ENCODE measurements around the gene PARD6G.
"Not testable (repeated sequence)": the region's sequence is repeated elsewhere in the genome, so short reads cannot be mapped to it uniquely, and the experiment has no call there.

Gene PARD6G, protein sequence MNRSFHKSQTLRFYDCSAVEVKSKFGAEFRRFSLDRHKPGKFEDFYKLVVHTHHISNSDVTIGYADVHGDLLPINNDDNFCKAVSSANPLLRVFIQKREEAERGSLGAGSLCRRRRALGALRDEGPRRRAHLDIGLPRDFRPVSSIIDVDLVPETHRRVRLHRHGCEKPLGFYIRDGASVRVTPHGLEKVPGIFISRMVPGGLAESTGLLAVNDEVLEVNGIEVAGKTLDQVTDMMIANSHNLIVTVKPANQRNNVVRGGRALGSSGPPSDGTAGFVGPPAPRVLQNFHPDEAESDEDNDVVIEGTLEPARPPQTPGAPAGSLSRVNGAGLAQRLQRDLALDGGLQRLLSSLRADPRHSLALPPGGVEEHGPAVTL

DNA sequence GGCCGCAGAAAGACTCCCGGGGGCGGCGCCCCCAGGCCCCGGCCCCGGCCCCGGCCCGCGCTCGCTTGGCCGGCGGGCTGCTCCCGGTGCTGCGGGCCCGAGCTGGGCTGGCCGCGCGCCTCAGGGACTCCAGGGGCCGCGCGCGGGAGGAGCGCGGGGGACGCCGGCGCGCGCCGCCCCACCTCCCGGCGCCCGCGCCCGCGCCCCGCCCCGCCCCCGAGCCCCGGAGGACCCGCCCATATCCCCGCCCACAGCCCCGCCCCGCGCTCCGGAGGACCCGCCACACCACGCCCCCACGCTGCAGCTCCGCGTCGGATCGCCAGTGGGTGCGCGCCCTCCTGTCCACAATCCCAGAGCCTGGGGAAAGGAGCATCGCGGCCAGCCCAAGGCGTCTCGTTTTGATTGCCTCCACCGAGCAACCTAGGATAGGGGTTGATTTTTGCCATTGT lies at the start of gene PARD6G:
Gene PARD6G, minus strand, starts transcription at position 122 of the 449 bp plus-strand sequence. CDS start 166 bp downstream, outside the sequence.
- DNase-seq, result peak; percentile 36

DNA sequence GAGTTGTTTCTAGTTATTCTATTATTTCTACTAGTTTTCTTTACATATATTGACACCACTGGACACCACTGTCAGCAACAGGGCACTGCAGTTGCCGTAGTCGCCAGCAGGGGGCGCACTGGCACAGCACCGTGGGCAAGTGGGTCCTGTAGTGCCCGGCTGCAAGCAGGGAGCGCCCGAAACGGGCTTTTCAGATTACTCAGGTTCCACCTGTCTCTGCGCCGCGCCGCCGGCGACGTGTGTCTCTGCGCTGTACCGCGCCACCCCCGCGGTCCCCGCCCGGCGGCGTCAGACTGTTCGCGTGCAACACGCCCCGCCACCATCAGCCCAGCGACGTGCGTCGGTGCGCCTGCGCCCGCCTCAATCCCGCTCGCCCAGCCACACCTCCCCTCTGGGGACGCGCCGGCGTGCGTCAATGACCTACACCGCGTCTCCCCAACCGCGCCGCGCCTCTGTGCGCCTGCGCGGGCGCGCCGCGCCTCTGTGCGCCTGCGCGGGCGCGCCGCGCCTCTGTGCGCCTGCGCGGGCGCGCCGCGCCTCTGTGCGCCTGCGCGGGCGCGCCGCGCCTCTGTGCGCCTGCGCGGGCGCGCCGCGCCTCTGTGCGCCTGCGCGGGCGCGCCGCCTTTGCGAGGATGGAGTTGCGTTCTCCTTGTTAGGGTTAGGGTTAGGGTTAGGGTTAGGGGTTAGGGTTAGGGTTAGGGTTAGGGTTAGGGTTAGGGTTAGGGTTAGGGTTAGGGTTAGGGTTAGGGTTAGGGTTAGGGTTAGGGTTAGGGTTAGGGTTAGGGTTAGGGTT lies 15.1 kb upstream of the PARD6G start:
- not testable (repeated sequence) for DNase-seq

DNA sequence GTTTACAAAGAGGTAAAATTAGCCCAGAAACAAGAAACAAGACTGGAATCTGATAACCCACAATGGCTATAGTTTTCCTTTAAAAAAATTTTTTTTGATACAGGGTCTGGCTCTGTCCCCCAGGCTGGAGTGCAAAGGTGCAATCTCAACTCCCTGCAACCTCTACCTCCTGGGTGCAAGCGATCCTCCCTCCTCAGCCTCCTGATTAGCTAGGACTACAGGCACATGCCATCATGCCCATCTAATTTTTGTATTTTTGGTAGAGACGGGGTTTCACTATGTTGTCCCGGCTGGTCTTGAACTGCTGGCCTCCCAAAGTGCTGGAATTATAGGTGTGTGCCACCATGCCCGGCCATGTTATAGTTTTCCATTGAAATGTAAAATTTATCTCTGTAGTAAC lies 12.3 kb upstream of the PARD6G start:
- DNase-seq, result no peak

DNA sequence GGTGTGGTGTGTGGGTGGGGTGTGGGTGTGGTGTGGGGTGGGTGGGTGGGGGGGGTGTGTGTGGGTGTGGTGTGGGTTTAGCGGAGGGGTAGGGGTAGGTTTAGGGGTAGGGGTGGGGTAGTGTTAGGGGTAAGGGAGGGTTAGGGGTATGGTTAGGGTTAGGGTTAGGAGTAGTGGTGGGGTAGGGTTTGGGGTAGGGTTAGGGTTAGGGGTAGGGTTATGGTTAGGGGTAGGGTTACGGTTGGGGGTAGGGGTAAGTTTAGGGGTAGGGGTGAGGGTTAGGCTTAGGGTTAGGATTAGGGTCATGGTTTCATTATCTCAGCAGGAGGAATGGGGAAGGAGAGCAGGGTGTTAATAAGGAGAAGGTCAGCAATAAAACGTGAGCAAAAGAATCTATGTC lies 11.3 kb upstream of the PARD6G start:
- DNase-seq, result no peak

DNA sequence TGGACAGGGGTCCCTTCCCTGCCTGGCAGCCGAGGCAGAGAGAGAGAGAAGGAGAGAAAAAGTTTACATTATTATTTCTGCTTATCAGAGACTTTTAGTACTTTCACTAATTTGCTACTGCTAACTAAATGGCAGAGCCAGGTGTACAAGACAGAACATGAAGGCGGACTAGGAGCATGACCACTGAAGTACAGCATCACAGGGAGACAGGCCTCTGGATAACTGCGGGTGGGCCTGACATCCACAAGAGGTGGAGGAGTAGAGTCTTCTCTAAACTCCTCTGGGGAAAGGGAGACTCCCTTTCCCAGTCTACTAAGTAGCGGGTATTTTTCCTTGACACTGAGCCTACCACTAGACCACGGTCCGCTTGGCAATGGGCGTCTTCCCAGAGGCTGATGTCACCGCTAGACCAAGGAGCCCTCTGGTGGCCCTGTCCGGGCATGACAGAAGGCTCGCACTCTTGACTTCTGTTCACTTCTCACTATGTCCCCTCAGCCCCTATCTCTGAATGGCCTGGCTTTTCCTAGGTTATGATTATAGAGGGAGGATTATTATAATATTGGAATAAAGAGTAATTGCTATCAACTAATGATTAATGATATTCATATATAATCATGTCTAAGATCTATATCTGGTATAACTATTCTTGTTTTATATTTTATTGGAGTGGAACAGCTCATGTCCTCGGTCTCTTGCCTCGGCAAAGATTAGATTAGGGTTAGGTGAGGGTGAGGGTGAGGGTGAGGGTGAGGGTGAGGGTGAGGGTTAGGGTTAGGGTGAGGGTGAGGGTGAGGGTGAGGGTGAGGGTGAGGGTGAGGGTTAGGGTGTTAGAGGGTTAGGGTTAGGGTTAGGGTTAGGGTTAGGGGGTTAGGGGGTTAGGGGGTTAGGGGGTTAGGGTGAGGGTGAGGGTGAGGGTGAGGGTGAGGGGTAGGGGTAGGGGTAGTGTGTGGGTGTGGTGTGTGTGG lies 10.5 kb upstream of the PARD6G start:
- not testable (repeated sequence) for DNase-seq

DNA sequence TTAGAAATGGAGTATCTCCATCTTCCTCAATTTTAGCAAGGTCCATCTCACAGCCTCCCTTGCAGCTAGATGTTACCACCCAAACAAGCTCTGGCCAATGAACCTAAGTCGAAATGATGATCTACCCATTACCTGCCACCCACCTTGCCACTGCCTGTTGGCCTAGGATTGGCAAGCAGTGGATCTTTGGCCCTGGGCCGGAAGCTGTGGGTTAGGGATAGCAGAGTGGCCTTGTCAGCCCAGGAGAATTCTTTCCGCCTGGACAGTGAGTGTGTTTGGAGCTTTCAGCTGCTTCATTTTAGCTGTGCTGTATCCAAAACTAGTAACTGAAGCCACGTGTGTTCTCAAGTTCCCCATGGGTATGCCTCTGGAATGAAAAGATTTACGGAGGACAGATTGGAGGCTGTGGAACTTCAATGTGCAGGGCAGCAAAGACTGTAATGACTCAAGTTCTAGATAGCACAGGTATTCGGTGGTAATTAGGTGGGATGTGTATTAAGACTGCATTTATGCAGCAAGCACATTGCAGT lies 7.7 kb upstream of the PARD6G start:
- no peak for DNase-seq

DNA sequence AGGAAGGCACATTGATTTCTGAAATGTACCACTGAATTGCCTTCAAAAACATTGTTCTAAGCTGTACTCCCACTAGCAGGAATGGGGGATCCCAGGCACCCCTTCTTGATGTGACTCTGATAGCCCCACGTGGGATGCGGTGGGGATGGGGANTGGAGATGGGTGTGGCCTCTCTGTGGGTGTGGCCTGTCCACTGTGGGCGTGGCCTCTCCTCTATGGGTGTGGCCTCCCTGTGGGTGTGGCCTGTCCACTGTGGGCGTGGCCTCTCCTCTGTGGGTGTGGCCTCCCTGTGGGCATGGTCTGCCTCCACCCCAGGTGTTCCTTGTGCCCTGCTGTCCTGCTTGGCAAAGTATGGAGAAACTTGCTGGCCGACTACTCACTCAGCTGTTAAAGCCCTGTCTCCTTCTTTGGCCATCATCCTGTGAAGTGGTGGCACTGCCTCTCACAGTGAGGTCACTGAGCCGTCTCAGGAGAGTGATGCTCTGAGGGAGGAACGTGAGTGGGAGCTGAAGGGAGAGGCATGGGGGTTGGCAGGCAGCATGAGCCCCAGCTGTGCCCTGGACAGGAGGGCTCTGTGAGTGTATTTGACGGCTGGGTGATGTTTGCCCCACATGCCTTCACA lies 6.7 kb upstream of the PARD6G start:
- no peak for DNase-seq

DNA sequence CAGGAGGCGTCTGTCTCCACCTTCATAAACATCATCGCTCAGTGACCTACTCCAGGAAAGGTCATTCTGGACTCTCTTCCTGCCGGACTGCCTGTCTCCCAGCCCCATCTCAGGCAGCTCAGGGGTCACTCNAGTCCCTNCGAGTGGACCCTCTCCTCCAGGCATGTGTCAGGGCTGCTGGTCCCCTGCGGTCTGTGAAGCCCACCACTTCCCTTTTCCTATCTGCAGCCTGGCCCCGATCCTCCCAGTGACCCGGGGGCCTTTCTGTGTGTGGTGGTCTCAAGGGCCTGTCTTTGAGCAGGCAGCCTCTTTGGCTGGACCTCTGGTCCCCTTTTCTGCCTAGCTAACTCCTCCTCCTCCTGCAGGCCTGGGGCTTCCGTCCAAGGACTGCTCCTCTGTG lies 5.9 kb upstream of the PARD6G start:
- DNase-seq, result no peak

DNA sequence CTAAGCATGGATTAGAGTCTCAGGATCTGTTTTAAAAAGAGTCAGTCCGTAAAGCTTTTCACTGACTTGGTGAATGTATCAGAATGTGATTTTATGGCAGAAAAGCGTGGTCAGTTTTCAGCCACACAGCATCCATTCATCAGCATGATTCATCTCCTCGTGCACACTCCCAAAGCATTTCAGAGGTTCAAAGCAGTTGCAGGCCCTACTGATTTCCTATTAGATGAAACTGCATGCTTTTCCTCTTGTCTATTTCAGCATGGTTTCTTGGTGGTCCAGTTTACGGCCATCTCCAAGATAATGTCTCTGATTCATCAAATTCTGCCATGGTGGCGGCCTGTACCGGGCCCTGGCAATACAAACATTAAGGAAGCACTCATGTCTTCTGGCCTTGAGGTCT lies 4.8 kb upstream of the PARD6G start:
- DNase-seq, result no peak

DNA sequence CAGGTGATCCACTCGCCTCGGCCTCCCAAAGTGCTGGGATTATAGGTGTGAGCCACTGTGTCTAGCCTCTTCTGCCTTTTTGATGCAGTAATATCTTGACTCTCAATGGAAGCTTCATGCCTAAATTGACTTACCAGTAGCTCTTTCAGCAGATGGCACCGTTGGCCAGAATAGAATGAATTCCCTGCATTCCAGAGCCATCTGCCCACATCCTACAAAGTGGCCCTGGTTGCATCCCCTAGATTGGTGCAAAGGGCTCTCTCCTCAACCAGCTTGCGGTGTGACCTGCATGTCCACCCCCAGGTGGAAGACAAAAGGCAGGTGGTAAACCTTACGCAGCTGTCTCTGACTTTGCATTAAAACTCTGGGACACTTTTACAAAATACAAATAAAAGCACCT lies 4.4 kb upstream of the PARD6G start:
- no peak for DNase-seq

DNA sequence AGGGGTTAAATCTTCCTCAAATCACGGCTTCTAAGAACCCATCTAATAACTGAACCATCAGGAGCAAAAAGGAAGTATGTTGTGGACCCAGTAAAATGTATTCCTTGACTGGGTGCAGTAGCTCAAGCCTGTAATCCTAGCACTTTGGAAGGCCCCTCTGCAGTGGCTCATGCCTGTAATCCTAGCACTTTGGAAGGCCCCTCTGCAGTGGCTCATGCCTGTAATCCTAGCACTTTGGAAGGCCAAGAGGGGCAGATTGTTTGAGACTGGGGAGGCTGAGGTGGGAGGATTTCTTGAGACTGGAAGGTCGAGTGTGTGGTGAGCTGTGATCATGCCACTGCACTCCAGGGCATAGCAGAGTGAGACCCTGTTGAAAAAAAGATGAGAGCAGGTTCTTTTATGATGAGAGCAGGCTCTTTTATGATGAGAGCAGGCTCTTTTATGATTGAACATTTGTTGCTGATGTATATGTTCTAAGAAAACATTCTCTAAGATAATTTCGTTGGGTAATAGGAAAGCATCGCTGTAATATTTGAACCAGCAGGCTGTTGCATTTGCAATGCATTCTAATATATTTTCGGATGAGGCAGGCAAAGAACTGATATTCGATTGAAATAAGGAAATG lies 3.5 kb upstream of the PARD6G start:
- DNase-seq, result no peak

DNA sequence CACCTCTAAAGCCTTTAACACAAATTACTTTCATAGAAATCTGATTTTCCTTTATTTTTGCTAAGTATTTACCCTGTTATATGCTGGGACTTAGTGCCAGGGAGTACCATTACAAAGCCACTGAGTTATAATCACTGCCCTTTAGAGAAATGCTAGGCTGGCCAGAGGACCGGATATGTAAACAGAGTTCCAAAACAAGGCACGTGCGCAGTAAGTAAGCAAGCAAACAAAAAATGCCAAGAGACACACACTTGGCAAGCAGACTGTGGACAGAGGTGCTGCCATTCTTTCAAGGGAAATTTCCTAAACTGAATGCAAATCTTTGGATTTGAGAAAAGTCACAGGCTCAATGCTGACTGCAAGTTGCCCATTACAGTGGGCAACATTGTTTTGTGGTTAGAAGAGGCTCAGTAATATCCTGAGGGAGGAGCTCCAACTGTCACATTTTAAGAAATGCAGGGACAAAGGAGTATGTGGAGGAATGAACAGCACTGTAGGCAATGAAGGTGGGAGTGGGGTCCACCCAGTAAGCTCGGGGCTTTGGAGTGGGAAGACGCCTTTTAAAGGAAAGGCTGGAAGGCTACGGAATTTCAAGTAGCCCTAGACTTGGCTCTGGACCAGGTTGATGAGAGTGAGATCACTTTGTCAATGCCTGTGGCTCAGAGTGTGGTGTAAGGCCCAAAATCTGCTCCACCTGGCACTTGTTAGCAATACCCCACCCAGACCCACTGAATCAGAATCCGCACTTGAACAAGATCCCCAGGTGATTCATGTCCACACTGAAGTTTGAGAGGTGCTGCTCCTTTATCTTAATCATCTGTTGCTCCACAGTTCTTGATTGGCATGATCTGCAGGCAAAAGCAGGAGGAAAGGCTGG lies 2.1 kb upstream of the PARD6G start:
- no peak for DNase-seq

DNA sequence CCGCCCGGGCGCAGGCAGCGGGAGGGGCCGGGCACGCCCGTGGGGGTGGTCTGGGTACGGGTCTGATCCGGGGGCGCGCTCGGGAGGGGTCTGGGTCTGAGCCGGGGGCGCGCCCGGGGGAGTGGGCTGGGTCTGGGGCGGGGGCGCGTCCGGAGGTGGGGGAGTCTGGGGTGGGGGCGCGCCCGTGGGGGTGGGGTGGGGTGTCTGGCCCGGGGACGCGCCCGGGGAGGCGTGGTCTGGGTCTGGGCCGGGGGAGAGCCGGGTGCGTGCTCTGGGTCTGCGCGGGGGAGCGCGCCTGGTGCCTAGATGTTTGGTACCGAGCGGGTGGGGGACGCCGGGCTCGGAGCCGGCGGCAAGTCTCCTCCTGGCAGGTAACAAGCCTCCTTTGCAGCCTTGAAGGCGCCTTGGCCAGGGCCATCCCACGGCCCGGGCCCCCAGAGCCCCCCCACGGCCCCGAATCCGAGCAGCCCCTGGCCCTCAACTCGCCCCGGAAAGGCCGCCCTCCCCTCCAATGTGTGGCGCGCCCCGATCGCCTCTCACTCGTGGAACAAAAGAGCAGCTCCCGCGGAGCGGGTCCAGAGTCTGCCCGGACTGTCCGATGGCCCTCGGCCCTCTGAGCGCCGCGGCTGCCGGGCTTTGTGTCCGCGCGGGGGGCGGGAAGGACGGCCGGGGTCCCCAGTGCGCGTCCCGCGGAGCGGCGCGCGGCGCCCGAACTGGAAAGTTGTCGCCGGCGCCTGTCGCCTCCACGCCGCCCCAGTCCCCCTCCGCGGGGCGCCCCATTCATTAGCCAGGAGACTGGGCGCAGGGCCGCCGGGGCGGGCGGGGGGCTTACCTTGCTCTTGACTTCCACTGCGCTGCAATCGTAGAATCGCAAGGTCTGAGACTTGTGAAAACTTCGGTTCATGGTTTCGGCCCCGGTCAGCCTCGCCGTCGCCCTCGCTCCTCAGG lies 595 bp downstream of the PARD6G start:
- DNase-seq, result no peak

DNA sequence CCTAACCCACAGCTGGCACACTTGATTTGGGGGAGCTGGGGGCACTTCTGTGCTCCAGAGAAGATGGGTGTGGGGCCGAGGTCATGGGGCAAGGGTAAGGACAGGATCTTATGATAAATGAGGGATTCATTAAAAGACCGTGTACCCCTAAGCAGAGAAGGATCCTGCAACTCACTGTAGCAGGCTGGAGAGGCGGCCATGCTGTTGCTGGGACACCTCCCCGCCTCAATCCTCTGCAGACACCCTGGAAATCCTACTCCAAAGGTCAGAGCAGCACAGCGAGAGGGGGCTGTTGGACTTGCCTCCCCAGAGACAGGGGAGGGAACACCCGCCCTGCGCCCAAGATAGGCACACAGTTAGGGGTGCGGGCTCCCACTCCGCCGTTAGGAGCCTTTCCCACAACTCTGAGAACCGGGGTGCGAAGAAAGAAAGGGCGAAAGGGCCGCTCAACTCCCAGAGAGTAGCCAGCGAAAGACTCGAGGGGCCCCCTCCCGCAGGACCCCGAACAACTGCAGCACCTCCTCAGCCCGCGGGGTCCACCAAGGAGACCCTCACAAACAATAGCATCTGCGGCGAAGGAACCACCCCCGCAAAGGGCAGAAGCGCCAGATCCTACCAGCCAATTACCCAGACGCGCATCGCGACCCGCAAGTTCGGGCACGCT lies 1.4 kb downstream of the PARD6G start:
- DNase-seq, result no peak

DNA sequence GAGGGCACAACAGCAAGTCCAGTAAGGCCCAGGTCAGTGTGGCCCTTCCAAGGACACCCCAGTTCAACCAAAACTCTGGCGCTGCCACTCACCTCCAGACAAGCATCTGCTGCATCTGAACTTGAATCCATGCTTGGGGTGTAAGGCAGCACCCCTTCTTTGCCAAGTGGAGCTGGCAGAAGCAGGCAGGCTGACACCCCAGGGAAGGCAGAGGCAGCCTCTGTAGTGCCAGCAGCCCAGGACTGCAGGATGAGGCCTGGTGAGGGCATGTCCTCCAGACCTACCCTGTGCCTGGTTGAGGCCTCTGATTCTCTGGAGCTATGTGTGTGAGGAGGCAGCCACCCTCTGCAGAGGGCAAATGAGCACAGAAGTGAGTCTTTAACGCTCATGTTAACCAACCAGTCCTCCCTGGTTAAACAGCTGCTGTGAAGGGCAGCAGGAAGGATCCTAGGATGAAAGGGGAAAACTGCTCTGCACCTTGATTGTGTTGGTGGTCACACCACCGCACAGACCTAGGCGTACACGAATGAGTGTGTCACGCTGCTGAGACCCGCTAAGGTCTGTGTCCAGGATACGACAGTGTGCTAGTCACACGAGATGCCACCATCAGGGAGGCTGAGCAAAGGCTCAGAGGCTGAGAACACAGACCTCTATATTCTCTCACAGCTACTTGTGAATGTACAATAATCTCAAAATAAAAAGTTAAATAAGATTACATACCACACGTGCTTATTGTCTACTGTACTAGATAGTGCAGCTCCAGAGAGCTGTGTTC lies 2.2 kb downstream of the PARD6G start:
- DNase-seq, result no peak

DNA sequence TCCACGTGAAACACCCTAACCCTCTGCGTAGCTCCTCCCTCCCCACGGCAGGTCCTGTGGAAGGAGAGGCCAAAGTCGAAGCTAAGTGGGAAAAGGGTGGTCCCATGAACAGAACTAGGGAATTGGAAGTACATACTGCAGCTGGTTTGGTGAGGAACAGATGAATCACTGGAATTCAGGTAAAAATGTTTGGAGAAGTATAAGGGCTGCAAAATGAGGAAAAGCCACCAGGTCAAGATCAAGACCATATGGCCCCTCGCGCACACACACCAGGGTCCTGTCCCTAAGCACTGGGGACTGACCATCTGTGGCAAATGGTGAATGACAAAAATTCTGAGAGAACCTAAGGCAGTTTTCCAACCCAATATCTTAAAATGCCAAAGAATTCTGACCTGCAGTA lies 3.1 kb downstream of the PARD6G start:
- no peak for DNase-seq

DNA sequence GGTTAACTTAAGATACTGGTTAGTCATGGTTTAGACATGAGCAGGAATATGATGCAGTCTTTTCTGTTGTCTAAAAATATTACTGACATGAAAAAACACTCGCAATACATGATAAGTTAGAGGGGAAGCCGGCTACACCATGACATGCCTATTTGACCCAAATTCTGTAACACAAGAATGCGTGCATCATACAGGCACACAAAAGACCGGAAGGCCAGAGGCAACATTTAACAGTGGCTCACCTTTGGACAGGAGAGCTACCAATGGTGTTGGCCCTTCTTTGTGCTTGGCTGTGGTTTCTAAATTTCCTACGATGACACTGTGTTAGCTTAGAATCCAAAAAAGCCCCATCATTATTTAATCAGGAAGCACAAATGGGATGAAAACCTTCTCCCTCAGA lies 4.1 kb downstream of the PARD6G start:
- DNase-seq, result no peak
